SK-N-SH treated with all-trans-retinoic acid at 6 μM for 48 hours (cell line): Measurements from ENCODE around the gene FAR1.

Source experiments
- ATAC-seq: fragments of 200-7000 bp; cut with Tn5 transposase; 3 replicates; pipeline ENCODE4 v1.9.1; 2020; ENCODE audit warnings: mild to moderate bottlenecking, moderate library complexity
- ARNTL ChIP-seq: fragments of 450-650 bp; formaldehyde crosslinking; IDR thresholded peaks from 2 replicates; pipeline ENCODE4 v1.5.0; 2020; ENCODE audit warnings: low read depth, mild to moderate bottlenecking, moderate library complexity, borderline replicate concordance
- BACH2 ChIP-seq: fragments of 250-450 bp; sonication (Bioruptor Pico); IDR thresholded peaks from 2 replicates; pipeline ENCODE4 v1.9.0; 2021; ENCODE audit warnings: mild to moderate bottlenecking, borderline replicate concordance
- CREB5 ChIP-seq: fragments of 250-450 bp; sonication (Bioruptor Pico); IDR thresholded peaks from 2 replicates; pipeline ENCODE4 v1.5.1; 2020; ENCODE audit warnings: low read depth, mild to moderate bottlenecking, moderate library complexity
- CSDC2 ChIP-seq: fragments of 250-450 bp; sonication (Bioruptor Pico); IDR thresholded peaks from 2 replicates; pipeline ENCODE4 v1.5.0; 2020; ENCODE audit warnings: mild to moderate bottlenecking, moderate library complexity
- CSRNP3 ChIP-seq: fragments of 250-450 bp; sonication (Bioruptor Pico); IDR thresholded peaks from 2 replicates; pipeline ENCODE4 v1.5.1; 2021; ENCODE audit warnings: mild to moderate bottlenecking, moderate library complexity
- ESRRG ChIP-seq: fragments of 250-450 bp; sonication (Bioruptor Pico); IDR thresholded peaks from 2 replicates; pipeline ENCODE4 v1.6.1; 2021; ENCODE audit warnings: mild to moderate bottlenecking
- GLIS3 ChIP-seq: fragments of 250-450 bp; sonication (Bioruptor Pico); IDR thresholded peaks from 2 replicates; pipeline ENCODE4 v1.5.0; 2020; ENCODE audit warnings: mild to moderate bottlenecking, moderate library complexity
- ISL1 ChIP-seq: fragments of 250-450 bp; sonication (Bioruptor Pico); IDR thresholded peaks from 2 replicates; pipeline ENCODE4 v2.1.2; 2022; ENCODE audit warnings: mild to moderate bottlenecking, moderate library complexity
- OSR1 ChIP-seq: fragments of 250-450 bp; sonication (Bioruptor Pico); IDR thresholded peaks from 2 replicates; pipeline ENCODE4 v1.8.0; 2022; ENCODE audit warnings: moderate library complexity, mild to moderate bottlenecking, inconsistent platforms
- PATZ1 ChIP-seq: fragments of 250-450 bp; sonication (Bioruptor Pico); IDR thresholded peaks from 2 replicates; pipeline ENCODE4 v1.8.0; 2020; ENCODE audit warnings: mild to moderate bottlenecking, moderate library complexity, borderline replicate concordance
- POU6F1 ChIP-seq: fragments of 250-450 bp; sonication (Bioruptor Pico); IDR thresholded peaks from 2 replicates; pipeline ENCODE4 v1.8.0; 2021; ENCODE audit warnings: low read depth, mild to moderate bottlenecking, moderate library complexity, borderline replicate concordance
- RARB ChIP-seq: fragments of 250-450 bp; sonication (Bioruptor Pico); IDR thresholded peaks from 2 replicates; pipeline ENCODE4 v1.8.0; 2021; ENCODE audit warnings: mild to moderate bottlenecking, moderate library complexity
- SNAI2 ChIP-seq: fragments of 250-450 bp; sonication (Bioruptor Pico); IDR thresholded peaks from 2 replicates; pipeline ENCODE4 v1.5.0; 2020; ENCODE audit warnings: mild to moderate bottlenecking, moderate library complexity
- TCF4 ChIP-seq: fragments of 250-450 bp; sonication (Bioruptor Pico); IDR thresholded peaks from 2 replicates; pipeline ENCODE4 v1.8.0; 2021; ENCODE audit warnings: mild to moderate bottlenecking, moderate library complexity, borderline replicate concordance
- TOX ChIP-seq: fragments of 250-450 bp; sonication (Bioruptor Pico); IDR thresholded peaks from 2 replicates; pipeline ENCODE4 v1.8.0; 2021; ENCODE audit warnings: mild to moderate bottlenecking, moderate library complexity, borderline replicate concordance
- TSHZ2 ChIP-seq: fragments of 250-450 bp; sonication (Bioruptor Pico); IDR thresholded peaks from 2 replicates; pipeline ENCODE4 v1.5.0; 2020; ENCODE audit warnings: mild to moderate bottlenecking, moderate library complexity
- ZC3H10 ChIP-seq: fragments of 250-450 bp; sonication (Bioruptor Pico); IDR thresholded peaks from 2 replicates; pipeline ENCODE4 v1.5.1; 2021; ENCODE audit warnings: mild to moderate bottlenecking, moderate library complexity
- ZFP3 ChIP-seq: fragments of 250-450 bp; sonication (Bioruptor Pico); IDR thresholded peaks from 2 replicates; pipeline ENCODE4 v1.5.0; 2020; ENCODE audit warnings: mild to moderate bottlenecking, moderate library complexity
- ZFP30 ChIP-seq: fragments of 450-650 bp; formaldehyde crosslinking; IDR thresholded peaks from 2 replicates; pipeline ENCODE4 v1.5.0; 2022; ENCODE audit warnings: mild to moderate bottlenecking, moderate library complexity
- ZNF565 ChIP-seq: fragments of 450-650 bp; formaldehyde crosslinking; conservative IDR thresholded peaks from 2 replicates; pipeline ENCODE4 v1.5.0; 2020; ENCODE audit warnings: low read depth, mild to moderate bottlenecking, moderate library complexity
- ZNF70 ChIP-seq: fragments of 450-650 bp; formaldehyde crosslinking; IDR thresholded peaks from 2 replicates; pipeline ENCODE4 v1.5.0; 2020; ENCODE audit warnings: mild to moderate bottlenecking, moderate library complexity
- ZNF8 ChIP-seq: fragments of 450-650 bp; formaldehyde crosslinking; IDR thresholded peaks from 2 replicates; pipeline ENCODE4 v1.5.0; 2020; ENCODE audit warnings: mild to moderate bottlenecking, moderate library complexity

The FAR1 gene

GRCh38 chr11:13761250-13761649 is 92.8 kb downstream of the FAR1 start:
- ATAC-seq = peak; percentile 36; the same call in 2 of the 3 replicates
- no peak for TF ChIP-seq ISL1 (CRISPR knock-in tag)
- TF ChIP-seq CSDC2 (CRISPR knock-in tag) = no peak
- TF ChIP-seq ZNF8 (CRISPR knock-in tag) = no peak
- no peak for TF ChIP-seq POU6F1 (CRISPR knock-in tag)
- TF ChIP-seq CSRNP3 = no peak
- no peak for TF ChIP-seq ZNF565
- TF ChIP-seq TSHZ2 (CRISPR knock-in tag) = no peak
- no peak for TF ChIP-seq ESRRG (CRISPR knock-in tag)
- no peak for TF ChIP-seq OSR1 (CRISPR knock-in tag)
- TF ChIP-seq SNAI2 = no peak
- TF ChIP-seq CREB5 (CRISPR knock-in tag) = no peak
- TF ChIP-seq ARNTL (CRISPR knock-in tag) = no peak
- TF ChIP-seq ZFP30 (CRISPR knock-in tag) = no peak
- TF ChIP-seq ZC3H10 (CRISPR knock-in tag) = no peak
- TF ChIP-seq ZFP3 = no peak
- TF ChIP-seq BACH2 = no peak
- TF ChIP-seq GLIS3 (CRISPR knock-in tag) = no peak
- no peak for TF ChIP-seq RARB (CRISPR knock-in tag)
- TF ChIP-seq TOX (CRISPR knock-in tag) = no peak

- no peak for TF ChIP-seq PATZ1
- peak; percentile 37; the same call in 1 of the 2 replicates for TF ChIP-seq ISL1 (CRISPR knock-in tag)
- peak; percentile 75 for ATAC-seq
Measured at GRCh38 chr11:13761716-13762115, 93.2 kb downstream of the FAR1 start.

- no peak for TF ChIP-seq GLIS3 (CRISPR knock-in tag)
- ATAC-seq = no peak
Measured at GRCh38 chr11:13762718-13763117, 94.2 kb downstream of the FAR1 start.

GRCh38 chr11:13763341-13763740 is 94.9 kb downstream of the FAR1 start:
- ATAC-seq = no peak
- no peak for TF ChIP-seq RARB (CRISPR knock-in tag)
- TF ChIP-seq ZFP30 (CRISPR knock-in tag) = no peak
- TF ChIP-seq ZFP3 = no peak

- ATAC-seq = no peak
- TF ChIP-seq ZC3H10 (CRISPR knock-in tag) = no peak
- no peak for TF ChIP-seq ZNF8 (CRISPR knock-in tag)
- TF ChIP-seq POU6F1 (CRISPR knock-in tag) = no peak
- no peak for TF ChIP-seq ARNTL (CRISPR knock-in tag)
- TF ChIP-seq ZNF70 (CRISPR knock-in tag) = no peak
- no peak for TF ChIP-seq CSRNP3
- no peak for TF ChIP-seq RARB (CRISPR knock-in tag)
- TF ChIP-seq TCF4 (CRISPR knock-in tag) = no peak
- no peak for TF ChIP-seq ZNF565
- no peak for TF ChIP-seq OSR1 (CRISPR knock-in tag)
Measured at GRCh38 chr11:13765886-13766285, 97.4 kb downstream of the FAR1 start.
